GM18498 (cell line): Measurements from ENCODE around the gene AKAP13.

Experiments
- ATAC-seq: cut with Tn5 transposase; IDR thresholded peaks from one replicate; pipeline ENCODE4 v1.9.1; 2021; ENCODE audit warnings: mild to moderate bottlenecking, moderate library complexity; ENCODE audit not compliant: unreplicated experiment

The AKAP13 gene

GRCh38 chr15:85386261-85386660 is 5.9 kb downstream of the AKAP13 start:
- no peak for ATAC-seq

GRCh38 chr15:85388566-85389305 is 8.3 kb downstream of the AKAP13 start:
- no peak for ATAC-seq

- ATAC-seq: no peak
These were observed 8.9 kb downstream of the AKAP13 start for GRCh38 chr15:85389306-85389650.

- no peak for ATAC-seq
These were observed 9.4 kb downstream of the AKAP13 start for GRCh38 chr15:85389772-85390171.

- no peak for ATAC-seq
These were observed 12.8 kb downstream of the AKAP13 start for GRCh38 chr15:85393210-85393609.

GRCh38 chr15:85394554-85395333 is 14.3 kb downstream of the AKAP13 start:
- ATAC-seq: no peak

- ATAC-seq: no peak
These were observed 16.2 kb downstream of the AKAP13 start for GRCh38 chr15:85396554-85396953.

GRCh38 chr15:85397151-85397550 is 16.7 kb downstream of the AKAP13 start:
- no peak for ATAC-seq

GRCh38 chr15:85397926-85398325 is 17.5 kb downstream of the AKAP13 start:
- ATAC-seq: no peak

- no peak for ATAC-seq
These were observed 18.4 kb downstream of the AKAP13 start for GRCh38 chr15:85398822-85399221.

- ATAC-seq: no peak
These were observed 19.2 kb downstream of the AKAP13 start for GRCh38 chr15:85399627-85400026.

- ATAC-seq: no peak
These were observed 20.2 kb downstream of the AKAP13 start for GRCh38 chr15:85400606-85401005.

GRCh38 chr15:85401108-85401774 is 20.8 kb downstream of the AKAP13 start:
- ATAC-seq: no peak

- ATAC-seq: no peak
These were observed 21.9 kb downstream of the AKAP13 start for GRCh38 chr15:85402195-85402881.

GRCh38 chr15:85403745-85404144 is 23.3 kb downstream of the AKAP13 start:
- no peak for ATAC-seq

GRCh38 chr15:85404176-85404917 is 23.9 kb downstream of the AKAP13 start:
- ATAC-seq: no peak

- ATAC-seq: no peak
These were observed 24.8 kb downstream of the AKAP13 start for GRCh38 chr15:85404918-85405866.

- ATAC-seq: no peak
These were observed 26.5 kb downstream of the AKAP13 start for GRCh38 chr15:85406916-85407315.
